Gastrocnemius medialis (tissue), 4 donors: ENCODE data around the gene MIPEP. TPM values are rescaled to one million over a fixed set of nuclear protein-coding genes. Genes with fewer than 3 reads are reported as not detected.

Experiments
- ATAC-seq, 2 donors: fragments of 150-250 bp; one replicate each; pipeline ENCODE4 v1.9.1; 2016
- DNase-seq, 2 donors: peaks; one replicate each; pipeline ENCODE4 v3.0.0-alpha.2; 2019
- H3K27ac ChIP-seq, 4 donors: fragments of 200-600 bp; sonication (generic); 1 replicate in 1 of 4; 2 replicates in 3 of 4; pipeline ENCODE4 v1.5.1; 2016 to 2018; ENCODE audit warnings: mild to moderate bottlenecking in 2 of 4, moderate library complexity in 1 of 4
- H3K27me3 ChIP-seq, 3 donors: fragments of 200-600 bp; sonication (generic) in 2 of 3; 1 replicate in 1 of 3; 2 replicates in 2 of 3; pipeline versions ENCODE4 v1.5.1 to v1.6.0; 2016 to 2019; ENCODE audit warnings: mild to moderate bottlenecking in 1 of 3, moderate library complexity in 1 of 3
- H3K36me3 ChIP-seq, 2 donors: fragments of 200-600 bp; sonication (generic) in 1 of 2; one replicate each; pipeline ENCODE4 v1.5.1; 2017 to 2018
- H3K4me1 ChIP-seq, 2 donors: fragments of 200-600 bp; sonication (generic) in 1 of 2; one replicate each; pipeline ENCODE4 v1.5.1; 2016 to 2017; ENCODE audit warnings: mild to moderate bottlenecking in 2 of 2
- H3K4me3 ChIP-seq, 4 donors: fragments of 200-600 bp; sonication (generic) in 3 of 4; 1 replicate in 1 of 4; 2 replicates in 3 of 4; pipeline ENCODE4 v1.5.1; 2016 to 2019; ENCODE audit warnings: mild to moderate bottlenecking in 2 of 4
- H3K9me3 ChIP-seq, 3 donors: fragments of 200-600 bp; sonication (generic) in 2 of 3; 1 replicate in 1 of 3; 2 replicates in 2 of 3; pipeline ENCODE4 v1.5.1; 2016 to 2019
- POLR2A ChIP-seq, 2 donors: fragments of 450-650 bp; IDR thresholded peaks; one replicate each; pipeline ENCODE4 v1.6.1; 2017; ENCODE audit warnings: antibody characterized with exemption in 2 of 2, mild to moderate bottlenecking in 2 of 2, moderate library complexity in 2 of 2
- in situ Hi-C, 4 donors: fragments of 200-750 bp; cut with MboI; loops; one replicate each; pipeline versions ENCODE4 v1.15.0 to v1.8.0; 2017; ENCODE audit warnings: low sequenced_read_pairs in 4 of 4
- intact Hi-C: fragments of 100-400 bp; cut with DNase I; formaldehyde crosslinking; loops from one replicate; pipeline ENCODE4 v1.15.1; 2023; ENCODE audit warnings: low total_unique reads
- total RNA-seq, 4 donors: library from RNA; depleted of rRNA; stranded (reverse); fragments of >200 nt; gene quantifications; one replicate each; pipeline versions ENCODE4 v1.1.0 to v1.2.3, GENCODE V29; 2016
- TF ChIP-seq, protein P1 (sequence below), 5 experiments: fragments of 450-650 bp in 3 of 5; fragments of 200-600 bp in 2 of 5; sonication (generic) in 2 of 5; IDR thresholded peaks in 4 of 5; conservative IDR thresholded peaks in 1 of 5; 1 replicate in 4 of 5; 2 replicates in 1 of 5; pipeline ENCODE4 v1.5.1; 2016 to 2019; ENCODE audit warnings: antibody characterized with exemption in 5 of 5, mild to moderate bottlenecking in 3 of 5, moderate library complexity in 3 of 5

MIPEP gene
- total RNA-seq, 4 donors from 2014 or later: 9.2 to 23.1 (median 14.0) TPM

DNA sequence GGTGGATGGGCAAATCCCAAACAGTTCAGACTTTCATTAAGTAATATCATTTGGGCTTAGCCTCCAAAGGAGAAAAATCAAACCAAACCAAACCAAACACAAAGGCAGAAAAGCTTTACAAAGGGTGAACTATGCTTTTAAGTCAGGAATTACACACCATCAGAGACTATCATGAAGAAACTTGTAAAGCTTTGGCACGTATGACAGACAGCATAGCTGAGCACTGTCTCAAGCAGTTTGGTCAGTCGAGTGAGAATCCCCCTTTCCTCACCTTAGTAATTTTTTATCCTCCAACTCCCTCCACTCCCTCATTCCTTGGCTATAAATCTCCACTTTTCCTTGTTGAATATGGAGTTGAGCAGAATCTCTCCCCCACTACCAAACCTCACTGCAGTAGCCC, 72.1 kb downstream of the MIPEP start:
- H3K4me3 ChIP-seq: no peak overlapping the region
- DNase-seq (no peak), ATAC-seq (no peak)
- in situ Hi-C loops (no loop called here), intact Hi-C loops (no loop called here)
- H3K36me3 ChIP-seq: no peaks in the 10 kb centered on the region
- H3K9me3 ChIP-seq: no peaks in the 10 kb centered on the region
- H3K4me1 ChIP-seq: no peaks in the 10 kb centered on the region
- H3K27ac ChIP-seq: no peak overlapping the region
- no peaks in the 10 kb centered on the region for H3K27me3 ChIP-seq
- TF ChIP-seq, protein P1, sequence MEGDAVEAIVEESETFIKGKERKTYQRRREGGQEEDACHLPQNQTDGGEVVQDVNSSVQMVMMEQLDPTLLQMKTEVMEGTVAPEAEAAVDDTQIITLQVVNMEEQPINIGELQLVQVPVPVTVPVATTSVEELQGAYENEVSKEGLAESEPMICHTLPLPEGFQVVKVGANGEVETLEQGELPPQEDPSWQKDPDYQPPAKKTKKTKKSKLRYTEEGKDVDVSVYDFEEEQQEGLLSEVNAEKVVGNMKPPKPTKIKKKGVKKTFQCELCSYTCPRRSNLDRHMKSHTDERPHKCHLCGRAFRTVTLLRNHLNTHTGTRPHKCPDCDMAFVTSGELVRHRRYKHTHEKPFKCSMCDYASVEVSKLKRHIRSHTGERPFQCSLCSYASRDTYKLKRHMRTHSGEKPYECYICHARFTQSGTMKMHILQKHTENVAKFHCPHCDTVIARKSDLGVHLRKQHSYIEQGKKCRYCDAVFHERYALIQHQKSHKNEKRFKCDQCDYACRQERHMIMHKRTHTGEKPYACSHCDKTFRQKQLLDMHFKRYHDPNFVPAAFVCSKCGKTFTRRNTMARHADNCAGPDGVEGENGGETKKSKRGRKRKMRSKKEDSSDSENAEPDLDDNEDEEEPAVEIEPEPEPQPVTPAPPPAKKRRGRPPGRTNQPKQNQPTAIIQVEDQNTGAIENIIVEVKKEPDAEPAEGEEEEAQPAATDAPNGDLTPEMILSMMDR (IDR thresholded peaks at IDR 0.05 in 4 of 5, conservative IDR thresholded peaks at IDR 0.05 in 1 of 5): no peak

- intact Hi-C loops: no loop called here
- Histone ChIP-seq H3K9me3 (no peaks in the 10 kb centered on the region), H3K4me3 (no peak overlapping the region), H3K27me3 (no peaks in the 10 kb centered on the region), H3K36me3 (no peaks in the 10 kb centered on the region), H3K27ac (no peak overlapping the region), H3K4me1 (no peaks in the 10 kb centered on the region)
- DNase-seq: no peak
- ATAC-seq: no peak
- TF ChIP-seq POLR2A (IDR thresholded peaks at IDR 0.05): no peak
- in situ Hi-C loops: no loop called here
These were observed 75.6 kb downstream of the MIPEP start for GRCh38 chr13:23813635-23814034.

GRCh38 chr13:23811366-23812062, 77.7 kb downstream of the MIPEP start:
- TF ChIP-seq, protein P1 (IDR thresholded peaks at IDR 0.05 in 4 of 5, conservative IDR thresholded peaks at IDR 0.05 in 1 of 5): no peak
- TF ChIP-seq POLR2A (IDR thresholded peaks at IDR 0.05): no peak
- no peak for ATAC-seq
- intact Hi-C loops (no loop called here), in situ Hi-C loops (no loop called here)
- DNase-seq: no peak
- H3K4me1 ChIP-seq: no peaks in the 10 kb centered on the region
- H3K27ac ChIP-seq: no peak overlapping the region
- H3K36me3 ChIP-seq: no peaks in the 10 kb centered on the region
- no peaks in the 10 kb centered on the region for H3K9me3 ChIP-seq
- no peak overlapping the region for H3K4me3 ChIP-seq
- H3K27me3 ChIP-seq: no peaks in the 10 kb centered on the region

- H3K4me1 ChIP-seq: no peaks in the 10 kb centered on the region
- ATAC-seq (no peak), DNase-seq (no peak)
- TF ChIP-seq, protein P1 (IDR thresholded peaks at IDR 0.05 in 4 of 5, conservative IDR thresholded peaks at IDR 0.05 in 1 of 5): no peak
- no peak for TF ChIP-seq POLR2A (IDR thresholded peaks at IDR 0.05)
- H3K27me3 ChIP-seq: no peaks in the 10 kb centered on the region
- in situ Hi-C loops (no loop called here), intact Hi-C loops (no loop called here)
- no peaks in the 10 kb centered on the region for H3K36me3 ChIP-seq
- H3K9me3 ChIP-seq: no peaks in the 10 kb centered on the region
- no peak overlapping the region for H3K4me3 ChIP-seq
- H3K27ac ChIP-seq: no peak overlapping the region
These were observed 78.4 kb downstream of the MIPEP start for GRCh38 chr13:23810685-23811240.

DNA sequence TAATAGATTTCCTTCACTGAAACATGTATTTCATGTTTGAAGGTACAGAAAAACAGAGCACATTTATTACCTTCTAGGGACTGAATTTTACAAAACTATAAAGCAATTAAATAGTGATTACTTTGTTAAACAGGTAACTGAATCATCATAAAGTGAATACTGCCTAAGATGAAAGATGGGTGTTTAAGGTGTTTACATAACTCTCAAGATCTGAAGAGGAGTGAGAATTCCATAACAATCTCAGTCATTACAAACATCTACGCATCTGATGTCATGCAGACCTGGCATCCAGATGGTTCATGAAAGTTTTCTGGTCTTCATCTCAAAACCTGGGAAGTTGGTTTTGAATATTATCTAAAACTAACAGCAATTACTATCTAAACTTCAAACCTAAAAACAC, 80.4 kb downstream of the MIPEP start:
- TF ChIP-seq POLR2A (IDR thresholded peaks at IDR 0.05): no peak
- TF ChIP-seq, protein P1 (IDR thresholded peaks at IDR 0.05 in 4 of 5, conservative IDR thresholded peaks at IDR 0.05 in 1 of 5): no peak
- in situ Hi-C loops: no loop called here
- Histone ChIP-seq H3K27ac (no peak overlapping the region), H3K4me1 (no peaks in the 10 kb centered on the region), H3K9me3 (no peaks in the 10 kb centered on the region), H3K4me3 (no peak overlapping the region), H3K27me3 (no peaks in the 10 kb centered on the region), H3K36me3 (no peaks in the 10 kb centered on the region)
- DNase-seq (no peak), ATAC-seq (no peak)
- intact Hi-C loops: no loop called here
